A549 (cell line): ENCODE results near the gene MEGF6. TPM values are rescaled to one million over a fixed set of nuclear protein-coding genes. Genes with fewer than 3 reads are reported as not detected.

Experiments used
- ATAC-seq, 2 experiments: fragments of 200-7000 bp in 1 of 2; fragments of >200 bp in 1 of 2; cut with Nextera tagmentation in 1 of 2; cut with Tn5 transposase in 1 of 2; 3 replicates each; pipeline versions ENCODE4 v1.8.0 to v1.9.1; 2018 to 2020; ENCODE audit warnings: mild to moderate bottlenecking in 1 of 2, moderate library complexity in 1 of 2
- CTCF ChIA-PET: fragments of 300-600 bp; sonication (Branson Sonifier 250); formaldehyde crosslinking; extraction: SDS; loops from one replicate; lab custom pipeline; 2021; ENCODE audit warnings: antibody characterized with exemption, inconsistent platforms; lab: Yijun Ruan, JAX
- POLR2A ChIA-PET: fragments of 350-600 bp; formaldehyde crosslinking; extraction: SDS; loops from one replicate; lab custom pipeline; 2021; ENCODE audit warnings: antibody characterized with exemption, inconsistent platforms; lab: Yijun Ruan, JAX
- DNase-seq, 2 experiments: peaks; one replicate each; pipeline versions ENCODE4 v3.0.0 to v3.0.0-alpha.2; 2011 to 2016; ENCODE audit warnings: low read depth in 1 of 2, low spot score in 1 of 2
- FAIRE-seq: peaks from 2 replicates; lab custom pipeline; 2011; peaks lifted over from hg19 to GRCh38; lab: Jason Lieb, UNC
- H3K27ac ChIP-seq, 2 experiments: fragments of >200 bp; sonication (Bioruptor Twin); formaldehyde crosslinking; 3 replicates each; pipeline ENCODE4 v1.5.1; 2016 to 2017
- H3K4me1 ChIP-seq: fragments of >200 bp; sonication (Bioruptor Twin); formaldehyde crosslinking; 3 replicates; pipeline ENCODE4 v1.6.1; 2016
- H3K4me2 ChIP-seq: fragments of >200 bp; sonication (Bioruptor Twin); formaldehyde crosslinking; 3 replicates; pipeline ENCODE4 v1.6.1; 2016
- H3K4me3 ChIP-seq: fragments of >200 bp; sonication (Bioruptor Twin); formaldehyde crosslinking; 3 replicates; pipeline ENCODE4 v1.5.1; 2016
- H3K9me3 ChIP-seq: fragments of >200 bp; sonication (Bioruptor Twin); formaldehyde crosslinking; 3 replicates; pipeline ENCODE4 v1.6.1; 2016
- ATOH8 ChIP-seq: fragments of 250-450 bp; sonication (Bioruptor Pico); IDR thresholded peaks from 2 replicates; pipeline ENCODE4 v1.5.0; 2020; ENCODE audit warnings: low read depth, mild to moderate bottlenecking, moderate library complexity
- BHLHE40 ChIP-seq: IDR thresholded peaks from 2 replicates; pipeline ENCODE4 v1.6.1; 2012; ENCODE audit warnings: low read depth, low read length, inconsistent platforms
- CTCF ChIP-seq: fragments of >200 bp; sonication (Bioruptor Twin); formaldehyde crosslinking; IDR thresholded peaks from 3 replicates; pipeline ENCODE4 v1.5.1; 2016
- E2F6 ChIP-seq: IDR thresholded peaks from 2 replicates; pipeline ENCODE4 v1.6.1; 2012; ENCODE audit warnings: low read depth, borderline replicate concordance
- EP300 ChIP-seq, 2 experiments: fragments of >200 bp; sonication (Bioruptor Twin); formaldehyde crosslinking; IDR thresholded peaks; 2 replicates in 1 of 2; 3 replicates in 1 of 2; pipeline ENCODE4 v1.6.1; 2016 to 2017
- FOSB ChIP-seq: fragments of 250-450 bp; sonication (Bioruptor Pico); IDR thresholded peaks from 2 replicates; pipeline ENCODE4 v1.5.0; 2020; ENCODE audit warnings: mild to moderate bottlenecking, moderate library complexity
- FOXS1 ChIP-seq: fragments of 250-450 bp; sonication (Bioruptor Pico); IDR thresholded peaks from 2 replicates; pipeline ENCODE4 v1.5.0; 2020; ENCODE audit warnings: mild to moderate bottlenecking, moderate library complexity
- HES2 ChIP-seq: fragments of >200 bp; sonication (Bioruptor Twin); formaldehyde crosslinking; IDR thresholded peaks from 2 replicates; pipeline ENCODE4 v1.6.1; 2016
- MAFK ChIP-seq: fragments of 450-650 bp; IDR thresholded peaks from 2 replicates; pipeline ENCODE4 v1.6.1; 2014; ENCODE audit not compliant: partially characterized antibody
- MAX ChIP-seq: IDR thresholded peaks from 2 replicates; pipeline ENCODE4 v1.6.1; 2012
- MAZ ChIP-seq: fragments of 150-350 bp; IDR thresholded peaks from 2 replicates; pipeline ENCODE4 v1.6.1; 2014; ENCODE audit warnings: antibody characterized with exemption, low read depth, low read length, borderline replicate concordance
- NR3C1 ChIP-seq: fragments of >200 bp; sonication (Bioruptor Twin); formaldehyde crosslinking; IDR thresholded peaks from 3 replicates; pipeline ENCODE4 v1.6.1; 2017
- PBX3 ChIP-seq: IDR thresholded peaks from 2 replicates; pipeline ENCODE4 v1.6.1; 2012
- RAD21 ChIP-seq, 2 experiments: fragments of >200 bp in 1 of 2; sonication (Bioruptor Twin) in 1 of 2; formaldehyde crosslinking in 1 of 2; IDR thresholded peaks in 1 of 2; conservative IDR thresholded peaks in 1 of 2; 2 replicates in 1 of 2; 3 replicates in 1 of 2; pipeline ENCODE4 v1.6.1; 2012 to 2018; ENCODE audit warnings: inconsistent platforms in 1 of 2
- RFX5 ChIP-seq: fragments of 450-650 bp; IDR thresholded peaks from 2 replicates; pipeline ENCODE4 v1.7.1; 2014; ENCODE audit warnings: antibody characterized with exemption, mild to moderate bottlenecking, moderate library complexity
- TP53 ChIP-seq: fragments of 250-450 bp; sonication (Bioruptor Pico); IDR thresholded peaks from 2 replicates; pipeline ENCODE4 v1.5.0; 2021; ENCODE audit warnings: mild to moderate bottlenecking, moderate library complexity
- WGBS: methylation state at CpG from one replicate; pipeline ENCODE4 v1.1.6; 2017; ENCODE audit errors: missing lambda C conversion rate; 5-methylcytosine and 5-hydroxymethylcytosine counted together
- polyA plus RNA-seq, 4 experiments: library from polyadenylated mRNA; depleted of rRNA in 3 of 4; stranded (reverse); fragments of >200 nt; fragmentation: RNase III in 1 of 4; extraction: RNeasy Plus Mini Kit Qiagen cat#74134 plus additional on column Dnase treatment in 1 of 4; gene quantifications; 2 replicates in 3 of 4; 3 replicates in 1 of 4; pipeline ENCODE4 v1.2.3, GENCODE V29; 2011 to 2017

Gene MEGF6
- polyA plus RNA-seq, 2 of the 4 experiments (the other 2 are of a cell fraction), result 0.66 to 13.7 TPM

GRCh38 chr1:3548895-3549294, 62.4 kb downstream of the MEGF6 start:
- Histone ChIP-seq H3K9me3 (no peaks in the 10 kb centered on the region), H3K4me2 (no peak overlapping the region), H3K4me3 (no peak overlapping the region), H3K27ac (peak overlapping the region in 1 of 2 experiments; percentile 96; a peak in 2 of 6 replicates), H3K4me1 (peaks cover 27% of the 10 kb centered on the region)
- TF ChIP-seq EP300 (IDR thresholded peaks at IDR 0.05) (no peak), MAZ (no peak), RFX5 (no peak), FOSB (CRISPR knock-in tag) (no peak), NR3C1 (no peak)
- DNase-seq (no peak), FAIRE-seq (no peak), ATAC-seq (no peak)
- POLR2A ChIA-PET, result no interaction called here
- CTCF ChIA-PET, result interaction anchor here (1.0 to 1.7 kb wide), 7 partner anchors 10 to 96 kb away, joined by 3 to 9 read pairs (median 3); no protein-coding TSS in a partner anchor
- whole genome bisulfite sequencing, result no CpG with 5 or more reads among the region's 15 CpGs

GRCh38 chr1:3548156-3548893, 63.0 kb downstream of the MEGF6 start:
- Histone ChIP-seq H3K4me3 (no peak overlapping the region), H3K27ac (peak overlapping the region in 1 of 2 experiments; percentile 96; a peak in 2 of 6 replicates), H3K4me2 (0 out of 3 replicates have a peak overlapping the region, but pooled peaks have one; percentile 6), H3K9me3 (no peaks in the 10 kb centered on the region), H3K4me1 (peaks cover 32% of the 10 kb centered on the region)
- ATAC-seq, result peak in 1 of 2 experiments; percentile 22; a peak in 3 of 6 replicates
- DNase-seq, result no peak
- TF ChIP-seq MAX, result no peak
- TF ChIP-seq PBX3, result no peak
- TF ChIP-seq MAFK, result no peak
- TF ChIP-seq CTCF, result no peak
- TF ChIP-seq HES2, result no peak
- TF ChIP-seq ATOH8 (CRISPR knock-in tag), result no peak
- TF ChIP-seq RFX5, result no peak
- no peak for TF ChIP-seq RAD21 (conservative IDR thresholded peaks at IDR 0.05 in 1 of 2, IDR thresholded peaks at IDR 0.05 in 1 of 2)
- TF ChIP-seq TP53 (CRISPR knock-in tag), result no peak
- no peak for TF ChIP-seq E2F6
- no peak for TF ChIP-seq BHLHE40
- no peak for TF ChIP-seq FOXS1
- ChIA-PET POLR2A (no interaction called here), CTCF (interaction anchor here (1.0 to 1.7 kb wide), 6 partner anchors 11 to 95 kb away, joined by 3 to 9 read pairs (median 4); no protein-coding TSS in a partner anchor)
- no peak for FAIRE-seq
- WGBS, result 77% methylated on average over 8 of the region's 24 CpGs
